HepG2 (cell line): ENCODE measurements around the gene TNFSF10.

ENCODE experiments used
- ARNTL ChIP-seq: sonication (generic); formaldehyde crosslinking; IDR thresholded peaks from 2 replicates; pipeline ENCODE4 v1.4.0; 2020; ENCODE audit warnings: mild to moderate bottlenecking, missing genetic modification reagents
- ATF3 ChIP-seq: sonication (generic); formaldehyde crosslinking; IDR thresholded peaks from 2 replicates; pipeline ENCODE4 v1.4.0; 2020; ENCODE audit warnings: missing genetic modification reagents
- FOXK2 ChIP-seq: fragments of 450-650 bp; IDR thresholded peaks from 2 replicates; pipeline ENCODE4 v1.6.1; 2016
- HCFC1 ChIP-seq: fragments of 150-350 bp; IDR thresholded peaks from 2 replicates; pipeline ENCODE4 v1.6.1; 2014; ENCODE audit warnings: low read depth, low read length
- POLR2A ChIP-seq, 2 experiments: IDR thresholded peaks; 2 replicates each; pipeline ENCODE4 v1.6.1; 2011; ENCODE audit warnings: low read depth in 2 of 2, low read length in 2 of 2, mild to moderate bottlenecking in 1 of 2, moderate library complexity in 1 of 2; ENCODE audit not compliant: insufficient read depth in 1 of 2

DNA sequence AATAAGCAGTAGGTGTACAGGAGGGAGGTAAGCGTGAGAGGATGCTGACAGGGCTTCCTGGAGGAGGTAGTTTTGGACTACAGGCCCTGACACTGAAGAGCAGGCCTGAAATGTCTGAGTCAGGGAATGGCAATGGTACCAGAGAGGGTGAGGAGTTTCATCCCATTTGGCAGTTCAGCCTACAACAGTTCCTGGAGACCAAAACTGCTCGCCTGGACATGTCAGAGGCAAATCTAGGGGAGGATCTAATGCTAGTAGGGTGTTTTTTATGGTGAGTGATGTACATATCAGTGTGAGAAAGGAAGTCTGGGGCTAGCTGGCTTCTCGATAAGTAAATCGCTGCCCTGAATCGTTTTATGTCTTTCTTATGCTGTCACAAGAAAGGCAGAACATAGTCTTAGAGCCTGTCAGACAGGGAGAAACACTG, 13.8 kb upstream of the TNFSF10 start:
- no peak for TF ChIP-seq ARNTL (CRISPR knock-in tag)
- no peak for TF ChIP-seq FOXK2
- no peak for TF ChIP-seq POLR2A (IDR thresholded peaks at IDR 0.05; ENCODE audit: insufficient read depth in 1 of 2, low read depth in 2 of 2, low read length in 2 of 2)
- TF ChIP-seq HCFC1: no peak
- no peak for TF ChIP-seq ATF3 (CRISPR knock-in tag)
